K562 (cell line): ENCODE measurements around the gene RYR1.

Source experiments
- CBX8 ChIP-seq: fragments of 200-600 bp; sonication (generic); IDR thresholded peaks from 2 replicates; pipeline ENCODE4 v1.6.1; 2012; ENCODE audit warnings: borderline replicate concordance, mixed run types, low read depth, mild to moderate bottlenecking, moderate library complexity, mixed read lengths, low read length, control low read depth, inconsistent platforms; ENCODE audit not compliant: poor library complexity, severe bottlenecking; ENCODE audit errors: extremely low read depth
- ELF4 ChIP-seq: fragments of 450-650 bp; formaldehyde crosslinking; IDR thresholded peaks from 2 replicates; pipeline ENCODE4 v1.4.0; 2022; ENCODE audit warnings: missing genetic modification characterization
- SIX5 ChIP-seq, 2 experiments: IDR thresholded peaks; 2 replicates each; pipeline ENCODE4 v1.6.1; 2011; ENCODE audit warnings: low read length in 2 of 2, borderline replicate concordance in 1 of 2, low read depth in 1 of 2, mild to moderate bottlenecking in 1 of 2, moderate library complexity in 1 of 2; ENCODE audit not compliant: insufficient read depth in 1 of 2
- ZZZ3 ChIP-seq: fragments of 450-650 bp; IDR thresholded peaks from 2 replicates; pipeline ENCODE4 v1.6.1; 2016; ENCODE audit warnings: antibody characterized with exemption, mild to moderate bottlenecking, moderate library complexity

- no peak for TF ChIP-seq CBX8
- no peak for TF ChIP-seq SIX5 (IDR thresholded peaks at IDR 0.05; ENCODE audit: borderline replicate concordance in 1 of 2, insufficient read depth in 1 of 2, low read depth in 1 of 2, low read length in 2 of 2)
- no peak for TF ChIP-seq ELF4 (CRISPR knock-in tag)
- no peak for TF ChIP-seq ZZZ3
Observed at GRCh38 chr19:38483016-38483630, 49.6 kb downstream of the RYR1 start.
